ENCODE data around the gene TMBIM1. TPM values are rescaled to one million over a fixed set of nuclear protein-coding genes. Genes with fewer than 3 reads are reported as not detected.
A peak's percentile ranks its signal among the peaks of the same experiment; 100 is the strongest.

The TMBIM1 gene
- total and polyA plus RNA-seq, 9 of the 15 experiments (the other 6 are each of a cell fraction or from before 2014, with no cell fraction given) = 14.2 to 105 (median 47.0) TPM

DNA sequence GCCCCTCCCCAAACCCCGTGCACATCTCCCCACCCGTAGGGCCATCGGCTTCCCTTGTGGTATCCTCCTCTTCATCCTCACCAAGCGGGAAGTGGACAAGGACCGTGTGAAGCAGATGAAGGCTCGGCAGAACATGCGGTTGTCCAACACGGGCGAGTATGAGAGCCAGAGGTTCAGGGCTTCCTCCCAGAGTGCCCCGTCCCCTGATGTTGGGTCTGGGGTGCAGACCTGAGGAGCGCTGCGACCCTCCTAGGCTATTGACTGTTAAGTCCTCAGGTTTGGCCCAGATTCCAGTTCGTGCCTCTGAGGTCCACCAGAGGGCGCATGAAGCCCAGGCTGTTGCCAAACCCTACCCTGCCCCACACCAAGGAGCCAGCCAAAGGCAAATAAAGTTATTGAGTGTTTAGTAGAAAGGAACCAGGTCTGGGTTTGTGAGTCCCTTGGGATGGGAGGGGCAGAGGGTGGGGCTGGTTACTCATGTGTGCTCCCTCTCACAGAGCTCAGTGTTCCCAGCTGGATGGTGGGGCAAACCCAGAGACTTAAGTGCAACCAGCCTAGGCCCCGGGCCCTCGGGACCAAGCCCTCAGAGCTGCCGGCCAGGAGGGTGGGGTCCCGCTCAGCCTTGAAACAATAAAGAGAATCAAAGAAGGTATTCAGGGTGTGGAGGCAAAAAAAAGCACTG is 19.6 kb downstream of the TMBIM1 start (continued):
- TF ChIP-seq, protein P1, sequence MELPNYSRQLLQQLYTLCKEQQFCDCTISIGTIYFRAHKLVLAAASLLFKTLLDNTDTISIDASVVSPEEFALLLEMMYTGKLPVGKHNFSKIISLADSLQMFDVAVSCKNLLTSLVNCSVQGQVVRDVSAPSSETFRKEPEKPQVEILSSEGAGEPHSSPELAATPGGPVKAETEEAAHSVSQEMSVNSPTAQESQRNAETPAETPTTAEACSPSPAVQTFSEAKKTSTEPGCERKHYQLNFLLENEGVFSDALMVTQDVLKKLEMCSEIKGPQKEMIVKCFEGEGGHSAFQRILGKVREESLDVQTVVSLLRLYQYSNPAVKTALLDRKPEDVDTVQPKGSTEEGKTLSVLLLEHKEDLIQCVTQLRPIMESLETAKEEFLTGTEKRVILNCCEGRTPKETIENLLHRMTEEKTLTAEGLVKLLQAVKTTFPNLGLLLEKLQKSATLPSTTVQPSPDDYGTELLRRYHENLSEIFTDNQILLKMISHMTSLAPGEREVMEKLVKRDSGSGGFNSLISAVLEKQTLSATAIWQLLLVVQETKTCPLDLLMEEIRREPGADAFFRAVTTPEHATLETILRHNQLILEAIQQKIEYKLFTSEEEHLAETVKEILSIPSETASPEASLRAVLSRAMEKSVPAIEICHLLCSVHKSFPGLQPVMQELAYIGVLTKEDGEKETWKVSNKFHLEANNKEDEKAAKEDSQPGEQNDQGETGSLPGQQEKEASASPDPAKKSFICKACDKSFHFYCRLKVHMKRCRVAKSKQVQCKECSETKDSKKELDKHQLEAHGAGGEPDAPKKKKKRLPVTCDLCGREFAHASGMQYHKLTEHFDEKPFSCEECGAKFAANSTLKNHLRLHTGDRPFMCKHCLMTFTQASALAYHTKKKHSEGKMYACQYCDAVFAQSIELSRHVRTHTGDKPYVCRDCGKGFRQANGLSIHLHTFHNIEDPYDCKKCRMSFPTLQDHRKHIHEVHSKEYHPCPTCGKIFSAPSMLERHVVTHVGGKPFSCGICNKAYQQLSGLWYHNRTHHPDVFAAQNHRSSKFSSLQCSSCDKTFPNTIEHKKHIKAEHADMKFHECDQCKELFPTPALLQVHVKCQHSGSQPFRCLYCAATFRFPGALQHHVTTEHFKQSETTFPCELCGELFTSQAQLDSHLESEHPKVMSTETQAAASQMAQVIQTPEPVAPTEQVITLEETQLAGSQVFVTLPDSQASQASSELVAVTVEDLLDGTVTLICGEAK (IDR thresholded peaks at IDR 0.05) = peak; percentile 93
- TF ChIP-seq, protein P1 (CRISPR knock-in tag; IDR thresholded peaks at IDR 0.05) = peak; percentile 80
- TF ChIP-seq, protein P2, sequence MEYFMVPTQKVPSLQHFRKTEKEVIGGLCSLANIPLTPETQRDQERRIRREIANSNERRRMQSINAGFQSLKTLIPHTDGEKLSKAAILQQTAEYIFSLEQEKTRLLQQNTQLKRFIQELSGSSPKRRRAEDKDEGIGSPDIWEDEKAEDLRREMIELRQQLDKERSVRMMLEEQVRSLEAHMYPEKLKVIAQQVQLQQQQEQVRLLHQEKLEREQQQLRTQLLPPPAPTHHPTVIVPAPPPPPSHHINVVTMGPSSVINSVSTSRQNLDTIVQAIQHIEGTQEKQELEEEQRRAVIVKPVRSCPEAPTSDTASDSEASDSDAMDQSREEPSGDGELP (CRISPR knock-in tag; IDR thresholded peaks at IDR 0.05; ENCODE audit: borderline replicate concordance) = peak; percentile 61; the same call in 1 of the 2 replicates
- peak; percentile 25; the same call in 1 of the 2 replicates for TF ChIP-seq ZNF592 (IDR thresholded peaks at IDR 0.05)
- peak; percentile 52 for TF ChIP-seq E2F8 (IDR thresholded peaks at IDR 0.05; ENCODE audit: low read depth, partially characterized antibody)
- TF ChIP-seq LCOR (CRISPR knock-in tag; IDR thresholded peaks at IDR 0.05) = peak; percentile 45; the same call in 1 of the 2 replicates
- peak; percentile 94 for TF ChIP-seq POLR2AphosphoS2 (IDR thresholded peaks at IDR 0.05; ENCODE audit: low read length)
- no peak for TF ChIP-seq ZNF431 (CRISPR knock-in tag; IDR thresholded peaks at IDR 0.05)
